ENCODE results near the gene USP4.
"Not testable (repeated sequence)": the region's sequence is repeated elsewhere in the genome, so short reads cannot be mapped to it uniquely, and the experiment has no call there.

Gene USP4

GRCh38 chr3:49244581-49245205 is 95.2 kb downstream of the USP4 start:
- DNase-seq: no peak

- not testable (repeated sequence) for DNase-seq
Observed at GRCh38 chr3:49240091-49240490, 99.8 kb downstream of the USP4 start.

DNA sequence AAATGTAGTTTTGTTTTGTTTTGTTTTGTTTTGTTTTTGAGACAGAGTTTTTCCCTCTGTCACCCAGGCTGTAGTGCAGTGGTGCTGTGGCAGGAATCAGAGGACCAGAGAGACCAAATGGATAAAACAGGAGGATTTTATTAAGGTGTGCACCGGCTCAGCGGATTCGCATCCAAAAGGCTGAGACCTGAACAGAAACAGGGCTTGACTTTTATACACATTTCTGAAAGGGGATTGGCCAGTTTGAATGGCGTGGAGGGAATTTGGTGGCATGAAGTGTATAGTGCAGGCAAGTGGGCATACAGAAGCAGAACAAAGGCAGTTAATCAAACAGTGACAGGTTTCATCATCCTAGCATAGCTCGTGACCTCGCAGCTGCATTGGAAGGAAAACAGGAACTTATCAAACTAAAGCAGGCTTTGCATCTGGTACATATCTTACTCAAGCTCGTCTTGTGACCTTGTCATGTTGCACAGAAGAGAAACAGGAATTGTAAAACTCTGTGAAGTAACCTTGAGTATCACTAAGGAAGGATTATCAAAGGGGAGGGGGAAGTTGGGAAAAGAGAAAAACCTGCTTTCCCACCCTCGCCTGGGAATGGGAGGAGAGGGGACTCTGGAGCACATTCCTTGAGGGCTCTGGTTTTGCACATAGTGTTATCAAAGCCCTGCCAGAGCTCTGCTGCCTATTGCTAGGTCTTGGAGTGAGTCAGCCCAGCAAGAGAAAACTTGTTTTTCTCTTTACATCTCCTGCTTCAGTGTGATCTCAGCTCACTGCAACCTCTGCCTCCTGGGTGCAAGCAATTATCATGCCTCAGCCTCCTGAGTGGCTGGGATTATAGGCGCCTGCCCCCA is 101.4 kb downstream of the USP4 start:
- no peak for DNase-seq

DNA sequence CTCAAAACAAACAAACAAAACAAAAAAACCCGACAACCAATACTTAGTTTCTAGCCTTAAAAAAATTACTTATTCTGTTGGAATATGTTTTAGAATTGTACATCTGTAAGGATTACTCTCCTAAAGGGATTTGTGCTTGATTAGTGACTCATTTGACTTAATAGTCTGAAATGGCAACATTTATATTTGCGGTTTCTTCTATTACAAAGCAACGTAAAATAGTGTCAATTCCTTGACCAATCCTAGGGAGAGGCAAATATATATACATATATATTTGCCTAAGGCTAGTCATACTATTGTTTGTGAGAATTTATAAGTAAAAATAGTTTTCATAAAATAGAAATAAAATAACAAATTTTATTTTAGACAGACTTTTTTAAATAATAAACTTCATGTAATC is 102.5 kb downstream of the USP4 start:
- no peak for DNase-seq

DNA sequence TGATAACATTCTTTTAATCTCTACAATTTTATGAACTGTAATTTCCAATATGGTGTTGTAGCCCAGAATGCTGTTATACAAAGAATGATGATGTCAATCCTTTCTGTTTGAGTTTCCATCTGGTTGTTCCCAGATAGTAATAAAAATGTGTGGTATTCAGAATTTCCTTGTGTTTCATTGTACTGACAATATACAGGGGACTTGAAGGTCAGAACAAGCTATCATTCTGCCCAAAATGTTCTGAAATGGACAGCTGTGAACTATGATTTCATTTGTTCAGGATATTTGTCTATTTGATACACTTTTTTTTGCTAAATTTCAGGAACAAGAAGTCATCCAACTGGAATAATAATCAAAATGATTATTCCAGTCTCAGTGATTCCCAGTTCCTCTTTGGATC is 103.6 kb downstream of the USP4 start:
- DNase-seq: no peak

- DNase-seq: not testable (repeated sequence)
Observed at GRCh38 chr3:49228817-49229216, 111.0 kb downstream of the USP4 start.

Measured in activated CD4-positive, alpha-beta T cell treated with anti-CD3 and anti-CD28 coated beads for 48 hours (primary cell).